Activated CD8-positive, alpha-beta T cell treated with anti-CD3 and anti-CD28 coated beads, Interleukin-2, amount 10 ng/mL, durations not matched to agents 7 days and 5 days (primary cell): ENCODE data around the gene MED4. TPM values are rescaled to one million over a fixed set of nuclear protein-coding genes. Genes with fewer than 3 reads are reported as not detected.

Source experiments
- ATAC-seq: fragments of 150-1000 bp; cut with Tn5 transposase; one replicate; pipeline ENCODE4 v1.10.0; 2021; ENCODE audit warnings: moderate library complexity
- CTCF ChIA-PET: fragments of 350-600 bp; sonication (Branson Sonifier 250); formaldehyde crosslinking; loops from one replicate; lab custom pipeline; 2021; ENCODE audit warnings: antibody characterized with exemption; lab: Charles Lee
- POLR2A ChIA-PET: fragments of 350-600 bp; sonication (Branson Sonifier 250); formaldehyde crosslinking; loops from one replicate; lab custom pipeline; 2021; ENCODE audit warnings: antibody characterized with exemption; lab: Charles Lee
- DNase-seq: peaks from one replicate; pipeline ENCODE4 v3.0.0-alpha.2; 2020
- H3K27ac Mint-ChIP-seq: one replicate; pipeline ENCODE4 v1.8.0; 2021; ENCODE audit warnings: mild to moderate bottlenecking, mixed read lengths
- H3K27me3 Mint-ChIP-seq: one replicate; pipeline ENCODE4 v1.8.0; 2021; ENCODE audit warnings: low read depth, mixed read lengths
- H3K36me3 Mint-ChIP-seq: one replicate; pipeline ENCODE4 v1.8.0; 2021; ENCODE audit warnings: low read depth, mixed read lengths
- H3K4me1 Mint-ChIP-seq: one replicate; pipeline ENCODE4 v1.8.0; 2021; ENCODE audit warnings: low read depth, mixed read lengths
- H3K4me3 Mint-ChIP-seq: one replicate; pipeline ENCODE4 v1.8.0; 2021; ENCODE audit warnings: mild to moderate bottlenecking, mixed read lengths
- H3K9me3 Mint-ChIP-seq: one replicate; pipeline ENCODE4 v1.8.0; 2022; ENCODE audit warnings: mixed read lengths; ENCODE audit not compliant: insufficient read depth
- total RNA-seq, 2 experiments: library from RNA; stranded (reverse); gene quantifications; one replicate each; pipeline ENCODE4 v1.2.3, GENCODE V29; 2021

The MED4 gene
- total RNA-seq: 10 to 100 TPM; 65.3 to 65.5 TPM

GRCh38 chr13:48094781-48095502, at the start of gene MED4:
Gene MED4, minus strand, starts transcription at chr13:48095104. Its CDS starts 26 bp downstream, at chr13:48095078.
- ChIA-PET CTCF (interaction anchor here (0.6 to 3.8 kb wide), 39 partner anchors 9 to 562 kb away, joined by 3 to 54 read pairs (median 5); partner anchors contain the start of genes NUDT15 and SUCLA2), POLR2A (interaction anchor here (0.6 to 2.9 kb wide), 16 partner anchors 8 to 1317 kb away, joined by 3 to 27 read pairs (median 4); partner anchors contain the start of genes ITM2B, NUDT15 and RB1)
- DNase-seq: peak; percentile 98
- Mint-ChIP-seq H3K9me3 (no peaks in the 10 kb centered on the region), H3K4me1 (peaks cover 40% of the 10 kb centered on the region), H3K27ac (peak within 1 kb of the TSS; percentile 95), H3K4me3 (peak within 1 kb of the TSS; percentile 96), H3K27me3 (peaks cover 3% of the 10 kb centered on the region), H3K36me3 (peaks cover 11% of the 10 kb centered on the region)
- peak; percentile 97 for ATAC-seq

GRCh38 chr13:48144413-48145035, 49.6 kb upstream of the MED4 start:
- no peak for DNase-seq
- no peaks in the 10 kb centered on the region for H3K27me3 Mint-ChIP-seq
- H3K4me1 Mint-ChIP-seq: peaks cover 28% of the 10 kb centered on the region
- ChIA-PET POLR2A (no interaction called here), CTCF (interaction anchor here (0.9 kb wide), 1 partner anchor 14 kb away, joined by 4 read pairs; no protein-coding TSS in a partner anchor)
- H3K9me3 Mint-ChIP-seq: peaks cover 3% of the 10 kb centered on the region
- peak overlapping the region; percentile 82 for H3K27ac Mint-ChIP-seq
- H3K36me3 Mint-ChIP-seq: peaks cover 10% of the 10 kb centered on the region
- ATAC-seq: peak; percentile 48
- no peak overlapping the region for H3K4me3 Mint-ChIP-seq

- no peak overlapping the region for H3K27ac Mint-ChIP-seq
- DNase-seq: no peak
- CTCF ChIA-PET: interaction anchor here (1.0 to 1.1 kb wide), 2 partner anchors 11 to 15 kb away, joined by 3 read pairs; no protein-coding TSS in a partner anchor
- no peak for ATAC-seq
- no peak overlapping the region for H3K4me3 Mint-ChIP-seq
- peaks cover 15% of the 10 kb centered on the region for H3K4me1 Mint-ChIP-seq
- H3K9me3 Mint-ChIP-seq: peaks cover 3% of the 10 kb centered on the region
- H3K27me3 Mint-ChIP-seq: no peaks in the 10 kb centered on the region
- peaks cover 10% of the 10 kb centered on the region for H3K36me3 Mint-ChIP-seq
- POLR2A ChIA-PET: no interaction called here
These were observed 47.5 kb upstream of the MED4 start for GRCh38 chr13:48142436-48142835.

- POLR2A ChIA-PET: interaction anchor here (0.9 kb wide), 1 partner anchor 83 kb away, joined by 3 read pairs; no protein-coding TSS in a partner anchor
- no peak for ATAC-seq
- H3K27ac Mint-ChIP-seq: no peak overlapping the region
These were observed 43.4 kb upstream of the MED4 start for GRCh38 chr13:48138270-48138669.

GRCh38 chr13:48132961-48133360, 38.1 kb upstream of the MED4 start:
- H3K4me1 Mint-ChIP-seq: peaks cover 4% of the 10 kb centered on the region
- no peaks in the 10 kb centered on the region for H3K9me3 Mint-ChIP-seq
- ChIA-PET POLR2A (no interaction called here), CTCF (no interaction called here)
- peaks cover 3% of the 10 kb centered on the region for H3K27me3 Mint-ChIP-seq
- no peaks in the 10 kb centered on the region for H3K36me3 Mint-ChIP-seq
- DNase-seq (no peak), ATAC-seq (no peak)
- no peak overlapping the region for H3K27ac Mint-ChIP-seq
- no peak overlapping the region for H3K4me3 Mint-ChIP-seq

More at GRCh38 chr13:48138270-48138669, 43.4 kb upstream of the MED4 start:
- H3K27me3 Mint-ChIP-seq: no peaks in the 10 kb centered on the region
- H3K4me1 Mint-ChIP-seq: peaks cover 4% of the 10 kb centered on the region
- H3K36me3 Mint-ChIP-seq: no peaks in the 10 kb centered on the region
- no peak overlapping the region for H3K4me3 Mint-ChIP-seq
- DNase-seq: no peak
- CTCF ChIA-PET: no interaction called here
- H3K9me3 Mint-ChIP-seq: no peaks in the 10 kb centered on the region

GRCh38 chr13:48131533-48131932, 36.6 kb upstream of the MED4 start:
- no peak for DNase-seq
- Mint-ChIP-seq H3K4me1 (peaks cover 15% of the 10 kb centered on the region), H3K36me3 (no peaks in the 10 kb centered on the region), H3K9me3 (no peaks in the 10 kb centered on the region), H3K27me3 (peaks cover 3% of the 10 kb centered on the region), H3K4me3 (no peak overlapping the region), H3K27ac (no peak overlapping the region)
- ATAC-seq: no peak
- CTCF ChIA-PET: interaction anchor here (0.9 to 2.7 kb wide), 10 partner anchors 11 to 397 kb away, joined by 3 to 16 read pairs (median 4); partner anchors contain the start of genes ITM2B and MED4
- POLR2A ChIA-PET: interaction anchor here (1.6 kb wide), 1 partner anchor 102 kb away, joined by 5 read pairs; the partner anchor contains the start of gene ITM2B

- Mint-ChIP-seq H3K27me3 (no peaks in the 10 kb centered on the region), H3K9me3 (no peaks in the 10 kb centered on the region), H3K4me1 (peaks cover 15% of the 10 kb centered on the region), H3K27ac (peak overlapping the region; percentile 50), H3K36me3 (no peaks in the 10 kb centered on the region), H3K4me3 (no peak overlapping the region)
- ATAC-seq (peak; percentile 89), DNase-seq (peak; percentile 46)
- ChIA-PET POLR2A (interaction anchor here (1.0 to 1.9 kb wide), 4 partner anchors 106 to 176 kb away, joined by 3 to 16 read pairs (median 6); partner anchors contain the start of genes ITM2B and RB1), CTCF (interaction anchor here (0.6 to 2.5 kb wide), 42 partner anchors 9 to 456 kb away, joined by 3 to 53 read pairs (median 5); partner anchors contain the start of genes ITM2B and NUDT15)
These were observed 32.3 kb upstream of the MED4 start for GRCh38 chr13:48126944-48127830.

GRCh38 chr13:48125794-48126228, 30.9 kb upstream of the MED4 start:
- ChIA-PET CTCF (interaction anchor here (1.9 to 2.5 kb wide), 8 partner anchors 60 to 457 kb away, joined by 6 to 29 read pairs (median 13); partner anchors contain the start of gene ITM2B), POLR2A (interaction anchor here (0.7 kb wide), 1 partner anchor 130 kb away, joined by 3 read pairs; no protein-coding TSS in a partner anchor)
- H3K4me1 Mint-ChIP-seq: peaks cover 10% of the 10 kb centered on the region
- no peak overlapping the region for H3K4me3 Mint-ChIP-seq
- H3K27me3 Mint-ChIP-seq: peaks cover 3% of the 10 kb centered on the region
- DNase-seq (no peak), ATAC-seq (no peak)
- no peak overlapping the region for H3K27ac Mint-ChIP-seq
- H3K36me3 Mint-ChIP-seq: no peaks in the 10 kb centered on the region
- H3K9me3 Mint-ChIP-seq: no peaks in the 10 kb centered on the region

- H3K9me3 Mint-ChIP-seq: no peaks in the 10 kb centered on the region
- no peak overlapping the region for H3K27ac Mint-ChIP-seq
These were observed 28.9 kb upstream of the MED4 start for GRCh38 chr13:48123812-48124211.

GRCh38 chr13:48121733-48122132, 26.8 kb upstream of the MED4 start:
- DNase-seq: no peak
- ChIA-PET POLR2A (no interaction called here), CTCF (interaction anchor here (0.7 kb wide), 1 partner anchor 60 kb away, joined by 3 read pairs; no protein-coding TSS in a partner anchor)
- Mint-ChIP-seq H3K9me3 (no peaks in the 10 kb centered on the region), H3K4me3 (no peak overlapping the region), H3K4me1 (peaks cover under 1% of the 10 kb centered on the region), H3K27ac (no peak overlapping the region), H3K27me3 (peaks cover 6% of the 10 kb centered on the region), H3K36me3 (no peaks in the 10 kb centered on the region)
- no peak for ATAC-seq

More at GRCh38 chr13:48123812-48124211, 28.9 kb upstream of the MED4 start:
- Mint-ChIP-seq H3K36me3 (no peaks in the 10 kb centered on the region), H3K27me3 (peaks cover 3% of the 10 kb centered on the region), H3K4me1 (peaks cover 10% of the 10 kb centered on the region), H3K4me3 (no peak overlapping the region)
- ATAC-seq: no peak
- CTCF ChIA-PET: no interaction called here
- no peak for DNase-seq
- POLR2A ChIA-PET: no interaction called here
